Neural crest cell (in vitro differentiated cells): ENCODE measurements around the gene RPS18. TPM values are rescaled to one million over a fixed set of nuclear protein-coding genes. Genes with fewer than 3 reads are reported as not detected.
A peak's percentile ranks its signal among the peaks of the same experiment; 100 is the strongest.

ENCODE experiments used
- DNase-seq: peaks from one replicate; pipeline ENCODE4 v3.0.0; 2021; ENCODE audit warnings: low read depth, mixed read lengths, low spot score
- H3K27ac Mint-ChIP-seq: one replicate; pipeline ENCODE4 v1.8.0; 2021; ENCODE audit warnings: mild to moderate bottlenecking, mixed read lengths; ENCODE audit not compliant: unreplicated experiment
- H3K27me3 Mint-ChIP-seq: 2 replicates; pipeline ENCODE4 v1.8.0; 2021; ENCODE audit warnings: low read depth, mild to moderate bottlenecking, mixed read lengths
- H3K36me3 Mint-ChIP-seq: 2 replicates; pipeline ENCODE4 v1.8.0; 2021; ENCODE audit warnings: low read depth, mild to moderate bottlenecking, mixed read lengths
- H3K4me1 Mint-ChIP-seq: 2 replicates; pipeline ENCODE4 v1.8.0; 2021; ENCODE audit warnings: mixed read lengths
- H3K4me3 Mint-ChIP-seq: one replicate; pipeline ENCODE4 v1.8.0; 2021; ENCODE audit warnings: mild to moderate bottlenecking, mixed read lengths
- H3K9me3 Mint-ChIP-seq: 2 replicates; pipeline ENCODE4 v1.8.0; 2021; ENCODE audit warnings: mixed read lengths
- CTCF ChIP-seq: fragments of 200-600 bp; sonication (generic); conservative IDR thresholded peaks from 2 replicates; pipeline ENCODE4 v1.5.0; 2021; ENCODE audit warnings: antibody characterized with exemption, mild to moderate bottlenecking
- total RNA-seq: library from RNA; stranded (reverse); gene quantifications from 2 replicates; pipeline ENCODE4 v1.2.1, GENCODE V29; 2021

The RPS18 gene
- total RNA-seq, 1 donor from 2014 or later: 2,299 TPM

GRCh38 chr6:33248932-33249731 lies 22.7 kb upstream of the RPS18 start:
- Mint-ChIP-seq H3K4me1 (peaks cover 34% of the 10 kb centered on the region), H3K4me3 (peak overlapping the region; percentile 87), H3K9me3 (no peaks in the 10 kb centered on the region), H3K27me3 (peaks cover 4% of the 10 kb centered on the region), H3K27ac (peak overlapping the region; percentile 86), H3K36me3 (peaks cover 7% of the 10 kb centered on the region)
- peak; percentile 82 for DNase-seq
- peak; percentile 12 for TF ChIP-seq CTCF

- Mint-ChIP-seq H3K27ac (peak overlapping the region; percentile 86), H3K9me3 (no peaks in the 10 kb centered on the region), H3K36me3 (peaks cover 7% of the 10 kb centered on the region), H3K4me1 (peaks cover 34% of the 10 kb centered on the region), H3K4me3 (peak overlapping the region; percentile 87), H3K27me3 (peaks cover 4% of the 10 kb centered on the region)
- TF ChIP-seq CTCF: no peak
- DNase-seq: no peak
Observed at GRCh38 chr6:33249732-33250630, 21.9 kb upstream of the RPS18 start.

DNA sequence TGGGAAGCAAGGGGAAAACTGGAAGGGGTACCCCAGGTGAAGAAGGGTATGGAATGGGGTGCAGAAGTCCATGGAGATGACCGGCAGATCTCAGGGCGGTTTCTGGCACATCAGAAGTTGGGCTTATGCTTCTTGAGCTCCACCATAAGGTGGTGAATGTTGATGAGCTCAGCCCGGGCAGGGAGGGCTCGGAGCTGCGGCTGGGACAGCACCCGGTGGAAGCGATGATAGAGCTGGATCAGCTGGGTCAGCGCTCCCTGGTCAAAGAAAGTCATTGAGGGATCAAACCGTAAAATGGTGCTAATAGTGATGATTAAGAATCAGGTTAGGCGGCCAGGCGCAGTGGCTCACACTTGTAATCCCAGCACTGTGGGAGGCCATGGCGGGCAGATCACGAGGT lies 21.1 kb upstream of the RPS18 start:
- Mint-ChIP-seq H3K27ac (no peak overlapping the region), H3K4me1 (peaks cover 34% of the 10 kb centered on the region), H3K9me3 (no peaks in the 10 kb centered on the region), H3K27me3 (peaks cover 4% of the 10 kb centered on the region), H3K4me3 (peak overlapping the region; percentile 87), H3K36me3 (peaks cover 8% of the 10 kb centered on the region)
- no peak for TF ChIP-seq CTCF
- no peak for DNase-seq

GRCh38 chr6:33251395-33252012 lies 20.4 kb upstream of the RPS18 start:
- peaks cover 34% of the 10 kb centered on the region for H3K4me1 Mint-ChIP-seq
- TF ChIP-seq CTCF: no peak
- H3K9me3 Mint-ChIP-seq: no peaks in the 10 kb centered on the region
- H3K27me3 Mint-ChIP-seq: peaks cover 3% of the 10 kb centered on the region
- no peak for DNase-seq
- H3K27ac Mint-ChIP-seq: no peak overlapping the region
- peak overlapping the region; percentile 65 for H3K4me3 Mint-ChIP-seq
- peaks cover 10% of the 10 kb centered on the region for H3K36me3 Mint-ChIP-seq

DNA sequence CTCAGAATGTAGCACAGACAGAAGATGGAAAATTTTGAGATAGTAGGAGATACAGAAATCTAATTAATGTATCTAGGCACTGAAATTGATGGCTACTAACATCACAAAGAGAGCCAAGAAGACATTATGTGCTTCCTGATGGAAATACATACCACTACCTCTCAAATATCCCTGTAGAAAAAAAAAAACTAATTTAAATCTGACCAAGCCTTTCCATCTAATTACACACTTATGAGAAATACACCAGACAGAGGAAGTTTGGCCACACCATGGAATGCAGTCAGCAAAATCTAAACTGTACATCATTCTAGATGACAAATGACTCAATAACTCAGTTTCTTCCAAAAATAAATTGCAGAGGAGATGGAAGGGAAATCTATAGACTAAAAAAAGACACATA lies 19.1 kb upstream of the RPS18 start:
- Mint-ChIP-seq H3K4me1 (peaks cover 34% of the 10 kb centered on the region), H3K9me3 (no peaks in the 10 kb centered on the region), H3K27ac (no peak overlapping the region), H3K36me3 (peaks cover 10% of the 10 kb centered on the region), H3K27me3 (no peaks in the 10 kb centered on the region), H3K4me3 (no peak overlapping the region)
- no peak for DNase-seq
- TF ChIP-seq CTCF: no peak
